GM19372 (cell line): Measurements from ENCODE around the gene EFEMP1.

ENCODE experiments used
- ATAC-seq: cut with Tn5 transposase; IDR thresholded peaks from one replicate; pipeline ENCODE4 v1.9.1; 2021; ENCODE audit warnings: mild to moderate bottlenecking, low read depth, moderate library complexity; ENCODE audit not compliant: unreplicated experiment

EFEMP1 gene

GRCh38 chr2:55923091-55923981 is at the start of gene EFEMP1:
EFEMP1 (minus strand) TSS chr2:55923782; CDS start chr2:55922440, 1,342 bp downstream.
- no peak for ATAC-seq

GRCh38 chr2:55970500-55970899 is 46.9 kb upstream of the EFEMP1 start:
- ATAC-seq, result no peak

GRCh38 chr2:55968941-55969340 is 45.4 kb upstream of the EFEMP1 start:
- no peak for ATAC-seq

- no peak for ATAC-seq
These were observed 43.0 kb upstream of the EFEMP1 start for GRCh38 chr2:55966401-55967118.

- no peak for ATAC-seq
These were observed 42.4 kb upstream of the EFEMP1 start for GRCh38 chr2:55965966-55966365.

- no peak for ATAC-seq
These were observed 41.7 kb upstream of the EFEMP1 start for GRCh38 chr2:55965276-55965675.

- ATAC-seq, result no peak
These were observed 39.3 kb upstream of the EFEMP1 start for GRCh38 chr2:55962915-55963314.

- peak; percentile 68 for ATAC-seq
These were observed 37.8 kb upstream of the EFEMP1 start for GRCh38 chr2:55961318-55961911.

- ATAC-seq, result no peak
These were observed 35.2 kb upstream of the EFEMP1 start for GRCh38 chr2:55958756-55959155.

- ATAC-seq, result no peak
These were observed 33.6 kb upstream of the EFEMP1 start for GRCh38 chr2:55957142-55957541.

- ATAC-seq, result no peak
These were observed 30.9 kb upstream of the EFEMP1 start for GRCh38 chr2:55954306-55955035.

GRCh38 chr2:55952415-55952814 is 28.8 kb upstream of the EFEMP1 start:
- ATAC-seq, result no peak

- ATAC-seq, result no peak
These were observed 28.0 kb upstream of the EFEMP1 start for GRCh38 chr2:55951533-55951932.

GRCh38 chr2:55949613-55950012 is 26.0 kb upstream of the EFEMP1 start:
- ATAC-seq, result no peak

- ATAC-seq, result no peak
These were observed 25.6 kb upstream of the EFEMP1 start for GRCh38 chr2:55949211-55949610.

GRCh38 chr2:55948176-55948923 is 24.8 kb upstream of the EFEMP1 start:
- ATAC-seq, result no peak

- no peak for ATAC-seq
These were observed 24.2 kb upstream of the EFEMP1 start for GRCh38 chr2:55947752-55948151.

- no peak for ATAC-seq
These were observed 23.2 kb upstream of the EFEMP1 start for GRCh38 chr2:55946793-55947192.

GRCh38 chr2:55943466-55943865 is 19.9 kb upstream of the EFEMP1 start:
- ATAC-seq, result no peak

- no peak for ATAC-seq
These were observed 12.8 kb upstream of the EFEMP1 start for GRCh38 chr2:55936351-55936750.
